ENCODE results near the gene NKAIN2.

GRCh38 chr6:124057461-124057860 lies 253.8 kb downstream of the NKAIN2 start:
- TF ChIP-seq CTCF (IDR thresholded peaks at IDR 0.05; ENCODE audit: insufficient read depth, low read length, poor library complexity, severe bottlenecking) (no peak), EZH2phosphoT487 (conservative IDR thresholded peaks at IDR 0.05; ENCODE audit: low read length) (no peak)
